ENCODE data around the gene ABCA13.

ABCA13 gene

GRCh38 chr7:48171202-48171601, at the start of gene ABCA13:
TSS of gene ABCA13 (plus strand) at chr7:48171458. CDS start at chr7:48171484, 26 bp downstream.
- no peaks in the 10 kb centered on the region for H3K27me3 ChIP-seq (ENCODE audit: insufficient read depth, low read depth)
- H2AFZ ChIP-seq (ENCODE audit: low read depth), result 0 out of 2 replicates have a peak within 1 kb of the TSS, but pooled peaks have one; percentile 2

GRCh38 chr7:48126037-48126436, 45.2 kb upstream of the ABCA13 start:
- H3K4me1 ChIP-seq (ENCODE audit: low read depth, poor library complexity, severe bottlenecking), result no peaks in the 10 kb centered on the region
- no peaks in the 10 kb centered on the region for H4K20me1 ChIP-seq (ENCODE audit: insufficient read depth)
- H3K4me2 ChIP-seq, result no peak overlapping the region
- TF ChIP-seq CTCF (conservative IDR thresholded peaks at IDR 0.05; ENCODE audit: low read depth, low read length), result no peak
- no peak overlapping the region for H3K9ac ChIP-seq
- no peaks in the 10 kb centered on the region for H3K36me3 ChIP-seq (ENCODE audit: insufficient read depth)
- no peak overlapping the region for H3K4me3 ChIP-seq (IDR thresholded peaks at IDR 0.05; ENCODE audit: insufficient read depth, low read depth, low read length)
- H2AFZ ChIP-seq (ENCODE audit: low read depth), result no peak overlapping the region
- H3K27me3 ChIP-seq (ENCODE audit: insufficient read depth, low read depth), result no peaks in the 10 kb centered on the region
- no peak overlapping the region for H3K27ac ChIP-seq
- H3K79me2 ChIP-seq (ENCODE audit: insufficient read depth, low read depth), result no peaks in the 10 kb centered on the region

More at GRCh38 chr7:48171202-48171601, at the start of gene ABCA13:
- Histone ChIP-seq H3K27ac (no peak within 1 kb of the TSS), H3K9ac (no peak within 1 kb of the TSS), H3K79me2 (ENCODE audit: insufficient read depth, low read depth) (no peaks in the 10 kb centered on the region), H3K4me3 (IDR thresholded peaks at IDR 0.05; ENCODE audit: insufficient read depth, low read depth, low read length) (no peak within 1 kb of the TSS), H3K36me3 (ENCODE audit: insufficient read depth) (no peaks in the 10 kb centered on the region), H3K4me2 (no peak within 1 kb of the TSS), H4K20me1 (ENCODE audit: insufficient read depth) (no peaks in the 10 kb centered on the region), H3K4me1 (ENCODE audit: low read depth, poor library complexity, severe bottlenecking) (no peaks in the 10 kb centered on the region)
- no peak for TF ChIP-seq CTCF (conservative IDR thresholded peaks at IDR 0.05; ENCODE audit: low read depth, low read length)

DNA sequence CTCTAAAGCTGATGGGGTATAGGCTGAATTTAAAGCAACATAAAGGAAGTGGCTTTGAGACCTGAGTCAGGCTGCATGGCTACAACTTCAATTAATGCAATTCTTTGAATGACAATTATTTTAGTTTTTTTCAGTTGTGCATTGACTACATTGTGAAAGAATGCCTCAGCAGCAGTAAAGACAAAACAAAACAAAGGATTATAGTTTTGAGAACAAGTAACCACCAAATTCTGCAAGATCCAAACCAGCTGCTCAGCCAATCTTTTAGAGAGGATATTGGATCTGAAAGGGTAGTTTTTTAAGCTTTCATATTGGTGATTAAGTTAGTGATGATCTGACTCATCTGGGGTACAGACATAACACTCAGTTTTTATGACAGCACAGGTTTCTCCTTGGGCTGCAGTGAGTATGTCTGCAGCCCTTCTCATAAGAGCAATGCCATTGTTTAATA, 40.6 kb upstream of the ABCA13 start:
- H3K27me3 ChIP-seq (ENCODE audit: insufficient read depth, low read depth), result no peaks in the 10 kb centered on the region
- H3K4me3 ChIP-seq (IDR thresholded peaks at IDR 0.05; ENCODE audit: insufficient read depth, low read depth, low read length), result no peak overlapping the region
- H3K36me3 ChIP-seq (ENCODE audit: insufficient read depth), result no peaks in the 10 kb centered on the region
- H2AFZ ChIP-seq (ENCODE audit: low read depth), result no peak overlapping the region
- no peak overlapping the region for H3K9ac ChIP-seq
- H3K4me2 ChIP-seq, result no peak overlapping the region
- no peaks in the 10 kb centered on the region for H4K20me1 ChIP-seq (ENCODE audit: insufficient read depth)
- H3K4me1 ChIP-seq (ENCODE audit: low read depth, poor library complexity, severe bottlenecking), result no peaks in the 10 kb centered on the region
- H3K79me2 ChIP-seq (ENCODE audit: insufficient read depth, low read depth), result no peaks in the 10 kb centered on the region
- no peak for TF ChIP-seq CTCF (conservative IDR thresholded peaks at IDR 0.05; ENCODE audit: low read depth, low read length)
- H3K27ac ChIP-seq, result no peak overlapping the region

DNA sequence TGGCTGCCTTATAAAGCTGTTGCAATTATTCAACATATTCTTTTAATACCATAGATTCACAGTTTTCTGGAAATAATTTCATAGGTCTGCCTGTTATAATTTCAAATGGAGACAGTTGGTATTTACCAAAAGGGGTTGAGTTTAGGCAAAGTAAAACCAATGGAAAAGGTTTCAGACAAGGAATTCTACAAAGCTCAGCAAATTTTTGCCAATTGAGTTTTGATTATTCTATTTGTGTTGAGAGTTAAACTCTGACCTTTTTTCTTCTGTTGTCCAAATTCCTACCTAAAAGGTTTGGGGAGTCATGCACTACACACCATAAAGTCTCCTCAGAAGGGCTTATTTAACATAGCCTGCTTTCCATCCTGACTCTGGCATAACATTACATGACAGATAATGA, 38.5 kb upstream of the ABCA13 start:
- H3K79me2 ChIP-seq (ENCODE audit: insufficient read depth, low read depth), result no peaks in the 10 kb centered on the region
- H2AFZ ChIP-seq (ENCODE audit: low read depth), result no peak overlapping the region
- no peak overlapping the region for H3K4me2 ChIP-seq
- H3K4me1 ChIP-seq (ENCODE audit: low read depth, poor library complexity, severe bottlenecking), result no peaks in the 10 kb centered on the region
- no peak overlapping the region for H3K9ac ChIP-seq
- no peak overlapping the region for H3K27ac ChIP-seq
- TF ChIP-seq CTCF (conservative IDR thresholded peaks at IDR 0.05; ENCODE audit: low read depth, low read length), result no peak
- no peaks in the 10 kb centered on the region for H3K36me3 ChIP-seq (ENCODE audit: insufficient read depth)
- no peaks in the 10 kb centered on the region for H4K20me1 ChIP-seq (ENCODE audit: insufficient read depth)
- H3K27me3 ChIP-seq (ENCODE audit: insufficient read depth, low read depth), result no peaks in the 10 kb centered on the region
- no peak overlapping the region for H3K4me3 ChIP-seq (IDR thresholded peaks at IDR 0.05; ENCODE audit: insufficient read depth, low read depth, low read length)
